Stimulated activated CD8-positive, alpha-beta memory T cell treated with anti-CD3 and anti-CD28 coated beads, Interleukin-2, amount 100 ng/mL, for 48 hours (primary cell): ENCODE measurements around the gene TMPRSS13.
"Not testable (repeated sequence)": the region's sequence is repeated elsewhere in the genome, so short reads cannot be mapped to it uniquely, and the experiment has no call there.

ENCODE experiments used
- DNase-seq, 2 donors: peaks; one replicate each; pipeline ENCODE4 v3.0.0-alpha.2; 2020; ENCODE audit warnings: low read depth in 2 of 2

The TMPRSS13 gene

GRCh38 chr11:117950993-117951961, 22.1 kb upstream of the TMPRSS13 start:
- DNase-seq = no peak

GRCh38 chr11:117950301-117950700, 21.1 kb upstream of the TMPRSS13 start:
- DNase-seq = no peak

GRCh38 chr11:117949062-117949461, 19.9 kb upstream of the TMPRSS13 start:
- DNase-seq = no peak

GRCh38 chr11:117948466-117948865, 19.3 kb upstream of the TMPRSS13 start:
- not testable (repeated sequence) for DNase-seq

- not testable (repeated sequence) for DNase-seq
Measured at GRCh38 chr11:117947751-117948150, 18.5 kb upstream of the TMPRSS13 start.

- DNase-seq = peak; percentile 73 to 87
Measured at GRCh38 chr11:117946842-117947526, 17.8 kb upstream of the TMPRSS13 start.

- DNase-seq = no peak
Measured at GRCh38 chr11:117946156-117946841, 17.1 kb upstream of the TMPRSS13 start.

GRCh38 chr11:117945047-117945810, 16.0 kb upstream of the TMPRSS13 start:
- DNase-seq = no peak

- no peak for DNase-seq
Measured at GRCh38 chr11:117944554-117944953, 15.4 kb upstream of the TMPRSS13 start.

- no peak for DNase-seq
Measured at GRCh38 chr11:117941976-117942654, 12.9 kb upstream of the TMPRSS13 start.

- no peak for DNase-seq
Measured at GRCh38 chr11:117941163-117941707, 12.0 kb upstream of the TMPRSS13 start.

- DNase-seq = no peak
Measured at GRCh38 chr11:117940736-117941135, 11.5 kb upstream of the TMPRSS13 start.

- DNase-seq = no peak
Measured at GRCh38 chr11:117936973-117937372, 7.8 kb upstream of the TMPRSS13 start.

- no peak for DNase-seq
Measured at GRCh38 chr11:117934526-117935307, 5.5 kb upstream of the TMPRSS13 start.

- no peak for DNase-seq
Measured at GRCh38 chr11:117933930-117934329, 4.7 kb upstream of the TMPRSS13 start.

- DNase-seq = no peak
Measured at GRCh38 chr11:117933475-117933874, 4.3 kb upstream of the TMPRSS13 start.

GRCh38 chr11:117932947-117933346, 3.7 kb upstream of the TMPRSS13 start:
- no peak for DNase-seq

- DNase-seq = no peak
Measured at GRCh38 chr11:117932426-117932825, 3.2 kb upstream of the TMPRSS13 start.

GRCh38 chr11:117931971-117932370, 2.8 kb upstream of the TMPRSS13 start:
- peak; percentile 48 to 67 for DNase-seq
